Activated CD4-positive, alpha-beta T cell treated with anti-CD3 and anti-CD28 coated beads for 24 hours (primary cell): ENCODE data around the gene ADGRA1.

Experiments used
- DNase-seq, 2 donors: peaks; one replicate each; pipeline ENCODE4 v3.0.0-alpha.2; 2020; ENCODE audit warnings: low read depth in 2 of 2

ADGRA1 gene

DNA sequence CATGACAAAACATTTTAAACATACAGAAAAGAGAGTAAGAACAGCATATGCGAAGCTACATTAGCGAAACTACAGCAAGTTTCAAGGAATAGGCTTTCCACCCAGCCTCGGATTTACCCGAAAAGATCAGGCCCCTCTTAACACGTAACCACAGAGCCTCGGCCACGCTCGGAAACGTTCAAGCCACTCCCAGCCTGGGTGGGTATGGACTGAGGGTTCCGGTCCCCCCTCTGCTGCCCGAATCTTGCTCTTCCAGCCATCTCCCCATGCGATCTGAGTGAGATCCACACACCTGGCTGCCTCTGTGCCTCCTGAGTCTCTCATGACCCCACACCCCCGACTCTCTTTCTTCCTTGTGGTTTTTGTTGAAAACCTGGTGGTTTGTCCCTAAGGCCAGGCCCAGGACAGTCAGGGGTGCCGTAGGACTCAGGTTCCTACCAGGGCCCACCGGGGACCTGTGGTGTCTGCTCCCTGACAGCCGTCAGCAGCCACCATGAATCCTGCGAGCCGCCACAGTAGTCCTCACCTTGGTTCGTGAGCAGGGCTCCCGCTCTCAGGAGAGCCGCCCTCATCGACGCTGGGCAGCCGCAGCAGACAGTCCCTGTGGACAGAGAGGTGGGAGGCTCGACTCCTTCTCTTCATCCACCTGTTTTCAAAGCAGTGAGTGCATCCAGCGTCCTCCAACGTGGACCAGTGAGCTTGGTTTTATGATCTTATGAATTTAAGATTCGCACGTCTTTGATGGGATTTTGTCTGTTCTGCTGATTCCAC lies 90.8 kb downstream of the ADGRA1 start:
- DNase-seq: no peak

GRCh38 chr10:133179128-133179520 lies 91.4 kb downstream of the ADGRA1 start:
- no peak for DNase-seq

DNA sequence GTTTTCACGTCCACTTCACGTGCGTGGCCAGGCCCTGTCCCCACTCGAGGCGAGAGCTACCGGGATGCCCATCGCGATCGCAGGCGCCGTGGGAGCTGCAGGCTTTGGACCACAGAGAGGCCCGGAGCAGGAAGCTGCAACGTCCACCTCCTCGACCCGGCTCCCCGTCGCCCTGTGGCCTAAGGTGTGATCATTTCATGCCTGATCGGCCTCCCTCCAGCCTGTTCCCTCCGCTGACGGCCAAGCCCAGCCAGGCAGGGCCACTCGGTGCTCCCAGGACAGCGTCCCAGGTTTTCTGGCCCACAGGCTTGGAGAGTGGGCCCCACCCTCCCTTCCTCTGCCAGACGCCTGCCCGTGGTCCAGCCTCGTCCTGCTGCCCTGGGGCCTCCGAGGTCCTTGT lies 91.9 kb downstream of the ADGRA1 start:
- DNase-seq: no peak

DNA sequence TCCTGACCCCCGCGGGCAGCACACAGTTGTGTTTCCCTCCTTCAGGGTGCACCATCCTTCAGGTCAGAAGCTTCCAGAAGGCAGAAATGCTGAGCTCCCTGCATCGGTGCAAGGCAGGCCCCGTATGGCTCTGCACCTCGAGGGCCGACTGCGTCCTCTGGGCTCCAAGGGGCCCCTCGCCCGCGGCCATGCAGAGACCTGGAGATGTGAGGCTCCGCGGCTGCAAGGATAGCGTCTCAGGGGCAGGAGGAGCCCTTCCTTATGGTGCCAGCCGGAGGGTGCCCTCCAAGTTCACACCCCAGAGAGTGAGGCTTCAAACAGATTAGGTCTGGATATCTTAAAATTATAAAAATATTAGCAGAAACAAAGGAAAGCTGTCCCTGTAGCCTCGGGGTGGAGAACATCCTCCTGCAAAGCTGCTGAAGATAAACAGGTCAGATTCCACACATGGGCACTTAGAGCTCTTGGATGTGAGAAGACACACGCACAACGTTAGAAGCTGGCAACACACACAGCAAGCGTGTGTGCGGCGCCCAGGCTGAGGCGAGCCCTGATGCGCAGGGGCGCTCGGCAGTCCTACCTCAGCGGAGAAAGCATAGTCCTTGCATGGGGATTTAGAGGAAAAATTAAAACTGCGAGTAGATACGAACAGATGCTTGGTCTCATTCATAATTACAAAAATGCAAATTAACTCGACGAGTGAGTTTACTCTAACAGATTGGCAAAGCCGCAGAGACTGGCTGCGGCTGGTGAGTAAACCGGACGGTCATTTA lies 92.7 kb downstream of the ADGRA1 start:
- DNase-seq: no peak

DNA sequence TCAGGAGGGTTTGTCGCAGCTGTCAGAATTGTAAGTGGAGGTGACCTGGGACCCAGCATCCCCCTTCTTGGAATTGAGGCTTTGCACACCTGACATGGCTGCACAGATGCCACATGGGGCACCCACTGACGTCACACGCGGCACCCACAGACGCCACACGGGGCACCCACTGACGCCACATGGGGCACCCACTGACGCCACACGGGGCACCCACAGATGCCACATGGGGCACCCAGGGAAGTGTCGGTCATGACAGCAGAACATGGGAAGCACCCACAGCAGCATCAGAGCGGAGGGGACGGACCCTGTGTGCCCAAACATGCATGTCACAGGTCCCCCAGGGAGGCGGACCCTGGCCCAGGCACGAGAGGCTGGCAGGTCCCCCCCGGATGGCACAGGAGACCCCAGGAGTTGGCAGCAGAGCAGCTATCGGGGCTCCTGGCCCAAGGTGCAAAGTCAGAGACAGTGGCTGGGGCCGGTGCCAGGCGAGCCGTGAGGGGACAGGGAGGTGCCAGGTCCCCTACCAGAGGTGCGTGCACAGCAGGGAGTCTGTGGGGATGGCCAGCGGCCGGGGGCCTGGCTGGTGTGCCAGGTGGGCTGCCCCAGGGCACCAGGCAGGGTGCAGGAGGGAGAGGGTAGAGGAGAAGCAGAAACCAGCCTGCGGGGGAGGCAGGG lies 93.4 kb downstream of the ADGRA1 start:
- DNase-seq: no peak
